Caki2 (cell line): ENCODE data around the gene MCC. TPM values are rescaled to one million over a fixed set of nuclear protein-coding genes. Genes with fewer than 3 reads are reported as not detected.

Source experiments
- DNase-seq: peaks from one replicate; pipeline ENCODE4 v3.0.0-alpha.2; 2015; ENCODE audit warnings: low read depth
- in situ Hi-C: cut with HindIII; loops from 2 replicates; pipeline ENCODE4 v1.10.0; 2016; ENCODE audit warnings: low sequenced_read_pairs, low pct_unique_long_range_greater_than_20kb, mixed read lengths
- total RNA-seq: library from RNA; depleted of rRNA; stranded (reverse); fragments of >200 nt; shearing (Covaris generic); gene quantifications from 2 replicates; pipeline ENCODE4 v1.2.3, GENCODE V29; 2014; ENCODE audit warnings: low replicate concordance

MCC gene
- total RNA-seq, 1 experiment from 2014 or later: 0.20 TPM

DNA sequence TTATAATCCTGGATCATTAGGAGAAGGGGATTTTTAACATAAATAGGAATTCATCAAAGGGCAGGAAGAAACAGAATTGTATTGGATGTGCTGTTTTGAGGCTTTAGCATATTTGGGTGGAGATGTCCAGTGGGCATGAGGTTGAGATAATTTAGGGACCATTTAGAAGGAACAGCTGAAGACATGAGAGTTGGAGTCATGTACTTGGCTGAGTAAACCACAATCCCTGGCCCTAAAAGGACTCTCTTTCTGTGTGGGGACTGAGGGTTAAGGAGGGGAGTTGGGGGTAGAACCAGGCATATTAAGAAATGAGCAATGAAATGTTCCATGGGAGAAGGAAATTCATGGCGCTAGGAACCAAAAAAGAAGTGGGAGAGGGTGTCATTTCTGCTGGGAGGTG is 450.1 kb downstream of the MCC start:
- no peak for DNase-seq
- in situ Hi-C loops: no loop called here

DNA sequence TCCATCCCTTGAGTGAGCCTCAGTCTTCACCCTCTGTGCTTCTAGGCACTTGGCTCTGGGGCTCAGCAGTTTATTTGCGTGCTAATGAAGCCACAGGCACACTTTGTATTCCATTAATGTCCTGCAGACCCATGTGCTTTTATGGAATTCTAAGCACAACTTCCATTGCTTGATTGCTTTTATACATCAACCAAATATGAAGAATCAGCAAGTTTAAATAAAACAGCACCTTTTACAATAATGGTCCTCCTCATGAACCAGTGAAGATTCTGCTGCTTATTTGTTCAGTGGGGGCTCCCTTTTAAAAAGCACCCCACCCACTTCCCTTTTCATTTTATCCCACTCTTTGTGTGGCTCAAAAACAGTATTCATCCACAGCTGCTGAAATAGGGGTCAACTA is 451.4 kb downstream of the MCC start:
- in situ Hi-C loops: no loop called here
- DNase-seq: no peak

DNA sequence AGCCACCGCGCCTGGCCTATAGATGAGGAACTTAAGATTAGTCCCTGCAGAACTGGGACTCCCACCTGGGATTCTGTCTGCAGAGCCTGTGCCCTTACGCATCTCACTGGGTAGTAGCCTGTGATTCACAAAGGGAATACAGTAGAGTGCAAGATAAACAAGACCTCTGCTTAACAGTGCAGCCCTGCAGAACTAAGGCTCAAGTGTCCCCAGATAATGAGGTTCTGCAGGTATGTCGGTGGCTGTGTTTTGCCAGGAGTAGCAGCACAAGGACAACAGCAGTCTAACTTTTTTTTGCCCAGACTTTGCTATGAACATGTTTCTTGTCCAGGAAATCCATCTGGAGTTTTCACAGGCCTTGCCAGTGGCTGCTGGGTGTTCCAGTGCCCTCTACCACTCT is 451.9 kb downstream of the MCC start:
- in situ Hi-C loops: no loop called here
- DNase-seq: no peak

DNA sequence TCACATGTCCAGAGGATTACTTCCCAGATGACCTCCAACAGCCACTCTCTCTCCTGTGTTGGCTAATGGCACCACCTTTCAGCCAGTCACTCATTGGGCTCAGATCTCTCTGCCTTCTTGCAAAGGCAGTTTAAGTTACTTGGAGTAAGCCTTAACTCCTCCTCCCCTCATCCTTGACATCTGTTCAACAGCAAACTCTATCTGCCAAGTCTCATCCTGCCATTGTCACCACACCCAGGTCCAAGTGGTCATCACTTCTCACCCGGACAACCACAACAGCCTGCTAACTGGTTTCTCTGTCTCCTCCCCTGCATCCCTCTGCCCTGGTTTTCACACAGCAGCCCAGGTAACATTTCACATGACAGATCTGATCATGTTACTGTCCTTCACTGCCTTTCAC is 453.2 kb downstream of the MCC start:
- in situ Hi-C loops: no loop called here
- no peak for DNase-seq

DNA sequence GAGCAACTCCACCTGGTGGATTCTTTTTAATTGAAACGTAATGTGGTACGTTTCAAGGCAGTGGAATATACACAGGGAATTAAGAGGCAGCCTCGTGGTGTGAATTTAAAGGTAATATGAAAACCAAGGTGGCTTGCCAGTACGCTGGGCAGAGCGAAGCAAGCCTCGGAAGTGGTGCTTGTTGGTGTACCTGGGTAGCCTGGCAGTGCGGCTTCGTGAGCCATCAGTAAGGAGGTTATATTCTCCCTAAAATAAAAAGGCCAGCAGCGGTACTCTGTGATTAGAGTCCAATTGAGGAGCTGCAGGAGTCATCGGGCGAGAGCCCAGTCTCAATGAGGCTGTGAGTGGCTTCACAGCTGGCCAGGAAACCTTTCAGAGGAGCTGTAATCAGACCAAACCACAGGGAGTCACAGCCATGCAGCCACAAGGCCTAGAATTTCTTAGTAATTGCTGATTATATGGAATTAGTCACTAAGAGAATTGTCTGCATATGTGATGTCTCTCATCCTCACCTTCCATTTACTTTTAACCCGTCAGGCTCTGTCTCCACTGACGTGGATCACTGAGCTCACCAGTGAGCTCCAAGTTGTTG is 454.0 kb downstream of the MCC start:
- in situ Hi-C loops: no loop called here

DNA sequence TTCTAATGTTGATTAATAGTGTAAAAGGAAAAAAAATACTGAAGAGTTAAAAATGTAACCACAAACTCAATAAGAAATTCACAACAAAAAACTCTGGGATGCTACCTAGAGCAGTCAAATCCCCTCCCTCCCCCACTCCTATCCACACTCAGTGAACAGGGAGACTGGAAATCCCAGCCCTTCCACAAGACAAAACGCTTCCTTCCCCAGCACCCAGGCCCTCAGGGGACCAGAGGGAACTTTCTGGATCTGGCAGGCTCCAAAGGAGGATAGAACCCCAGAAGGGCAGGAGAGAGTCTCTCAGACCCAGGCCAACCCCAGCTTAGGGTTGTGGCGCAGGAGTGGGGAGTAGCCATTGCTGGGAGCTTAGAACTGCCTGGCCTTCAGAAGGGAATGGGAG is 456.7 kb downstream of the MCC start:
- DNase-seq: no peak

More for the DNA sequence above, 454.0 kb downstream of the MCC start:
- no peak for DNase-seq

DNA sequence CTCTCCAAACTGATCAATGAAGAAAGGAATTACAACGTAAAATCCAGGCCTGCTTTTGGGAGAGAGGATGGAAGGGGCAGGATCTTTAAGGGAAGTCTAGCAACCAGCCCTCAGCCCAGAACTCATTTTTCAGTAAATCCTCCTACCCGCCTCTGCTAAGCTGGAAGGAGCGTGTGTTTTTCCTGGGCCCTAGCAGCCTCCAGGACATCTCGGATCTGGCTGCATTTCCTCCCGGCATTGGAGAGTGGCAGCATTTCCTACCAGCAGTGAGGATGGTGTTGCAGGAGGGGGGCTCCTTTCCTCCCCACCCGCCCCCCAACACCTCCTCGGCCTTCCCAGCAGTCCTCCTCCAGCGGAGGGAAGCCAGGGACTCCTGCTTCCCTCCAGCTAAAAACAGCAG is 457.1 kb downstream of the MCC start:
- no peak for DNase-seq
- in situ Hi-C loops: no loop called here

More for the DNA sequence above, 456.7 kb downstream of the MCC start:
- in situ Hi-C loops: no loop called here

DNA sequence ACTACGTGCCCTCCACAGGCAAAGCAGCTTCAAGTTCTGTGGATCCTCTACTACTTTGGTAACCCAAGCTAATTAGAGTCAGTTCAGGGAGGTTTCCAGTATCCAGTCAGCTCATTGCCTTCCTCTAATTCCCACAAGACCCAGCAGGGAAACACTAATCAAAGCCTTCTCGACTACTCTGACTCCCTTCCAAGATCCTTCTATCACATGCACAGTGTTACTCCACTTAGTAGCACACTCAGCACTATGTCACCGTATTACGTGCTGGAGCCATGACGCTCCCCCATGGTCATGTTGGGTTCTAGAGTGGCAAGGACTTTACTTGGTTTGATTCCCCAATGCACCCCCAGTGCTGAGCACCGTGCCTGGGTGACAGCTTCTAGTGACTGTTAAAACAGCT is 458.6 kb downstream of the MCC start:
- in situ Hi-C loops: no loop called here
- DNase-seq: no peak

DNA sequence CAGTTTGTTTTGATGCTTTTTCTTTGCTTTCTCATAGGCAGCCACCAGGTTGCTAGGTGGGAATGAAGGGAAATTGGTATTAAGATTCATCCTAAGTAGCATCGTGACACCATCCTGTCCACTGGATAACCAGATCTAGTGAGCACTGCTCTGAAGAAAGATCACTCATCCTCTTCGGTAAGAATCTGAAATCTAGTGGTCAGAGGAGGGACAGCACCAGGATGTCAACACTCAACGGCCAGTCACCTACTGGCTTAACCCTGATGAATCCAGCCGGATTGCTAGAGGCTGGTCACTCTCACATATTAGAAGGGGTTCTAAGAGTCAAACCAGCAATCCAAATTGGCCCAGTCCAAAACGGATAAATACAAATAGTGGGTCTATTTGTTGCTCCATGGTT is 460.8 kb downstream of the MCC start:
- in situ Hi-C loops: no loop called here

DNA sequence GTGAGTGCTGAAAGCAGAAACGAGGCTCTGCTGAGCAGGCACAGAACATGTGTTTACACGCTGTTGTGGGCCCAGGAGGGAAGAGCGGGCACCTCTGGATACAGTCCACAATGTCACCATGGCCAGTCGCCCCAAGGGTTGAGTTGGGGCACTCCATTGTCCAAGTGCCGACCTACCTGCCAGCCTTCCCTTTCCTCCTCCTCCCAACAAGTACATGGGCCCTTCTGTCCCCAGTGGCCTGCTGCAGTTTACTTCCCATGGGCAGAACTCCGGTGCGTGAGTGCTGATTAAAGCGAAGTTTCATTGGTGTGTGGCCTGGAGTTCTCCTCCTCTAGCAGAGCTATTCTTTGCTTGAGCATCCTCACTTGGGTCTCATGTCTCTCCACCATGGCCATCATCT is 461.2 kb downstream of the MCC start:
- in situ Hi-C loops: no loop called here
- no peak for DNase-seq

More for the DNA sequence above, 460.8 kb downstream of the MCC start:
- no peak for DNase-seq

DNA sequence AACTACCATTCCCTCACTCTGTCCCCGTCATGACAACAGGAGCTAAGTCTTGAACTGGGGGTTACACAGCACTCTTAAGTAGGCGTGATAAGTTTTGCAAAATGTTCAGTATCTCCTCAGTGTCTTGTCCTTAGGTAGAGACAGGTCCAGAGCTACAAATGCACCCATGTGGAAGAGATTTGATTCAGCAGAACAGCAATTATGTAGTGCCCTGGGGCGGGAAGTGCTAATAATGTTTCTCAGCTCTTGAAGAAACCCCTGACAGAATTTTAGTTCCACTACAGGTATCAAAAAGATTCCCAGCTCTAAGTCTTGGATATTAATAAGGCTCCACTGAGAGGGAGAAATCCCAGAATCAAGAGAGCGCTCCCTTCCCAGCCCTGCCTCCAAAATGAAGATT is 462.0 kb downstream of the MCC start:
- no peak for DNase-seq
- in situ Hi-C loops: no loop called here

DNA sequence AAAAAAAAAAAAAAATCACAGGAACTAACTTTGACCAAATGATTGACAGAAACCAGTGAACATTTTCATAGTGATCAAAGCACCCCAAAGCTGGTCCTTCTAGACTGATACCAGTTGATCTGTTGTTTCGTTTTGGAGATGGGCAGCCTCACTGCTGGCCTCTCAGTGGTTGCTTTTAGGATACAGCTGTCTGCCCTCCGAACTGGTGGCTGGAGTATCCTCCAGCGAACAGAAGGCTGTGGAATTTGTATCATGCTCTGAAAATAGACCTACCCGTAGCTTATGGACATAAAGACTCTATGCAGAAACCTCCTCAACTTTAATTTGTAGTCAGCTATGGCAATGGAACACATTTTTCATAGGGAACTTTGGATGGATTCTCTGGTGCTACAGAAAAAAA is 462.7 kb downstream of the MCC start:
- in situ Hi-C loops: no loop called here
- no peak for DNase-seq

DNA sequence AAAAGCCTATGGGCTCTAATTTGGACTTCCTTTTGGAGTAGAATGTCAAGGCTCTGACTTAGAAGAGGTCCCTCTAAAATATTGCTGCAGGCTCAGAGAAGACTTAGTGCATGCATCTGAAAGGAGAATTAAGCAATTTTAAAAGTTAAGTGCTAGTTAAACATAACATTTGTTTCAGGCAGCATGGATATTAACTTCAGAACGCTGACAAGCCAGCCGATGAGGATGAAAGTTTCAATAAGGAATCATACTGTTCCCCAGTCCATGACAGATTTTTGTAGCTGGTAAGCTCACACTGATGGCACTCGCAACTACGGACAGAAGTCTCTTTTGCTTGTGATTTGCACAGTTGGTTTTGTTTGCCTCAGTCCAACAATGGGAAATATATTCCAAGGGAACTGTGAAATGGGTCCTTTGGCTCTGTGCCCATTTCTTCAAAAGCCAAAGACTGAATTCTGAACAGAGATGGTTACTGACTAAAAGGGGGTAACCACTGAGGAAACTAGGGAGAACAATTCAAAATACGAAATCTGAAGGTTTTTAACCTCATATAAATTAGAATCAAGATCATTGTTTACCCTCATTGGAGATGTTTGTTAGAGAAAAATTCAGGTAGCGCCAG is 464.1 kb downstream of the MCC start:
- in situ Hi-C loops: no loop called here
- DNase-seq: no peak

DNA sequence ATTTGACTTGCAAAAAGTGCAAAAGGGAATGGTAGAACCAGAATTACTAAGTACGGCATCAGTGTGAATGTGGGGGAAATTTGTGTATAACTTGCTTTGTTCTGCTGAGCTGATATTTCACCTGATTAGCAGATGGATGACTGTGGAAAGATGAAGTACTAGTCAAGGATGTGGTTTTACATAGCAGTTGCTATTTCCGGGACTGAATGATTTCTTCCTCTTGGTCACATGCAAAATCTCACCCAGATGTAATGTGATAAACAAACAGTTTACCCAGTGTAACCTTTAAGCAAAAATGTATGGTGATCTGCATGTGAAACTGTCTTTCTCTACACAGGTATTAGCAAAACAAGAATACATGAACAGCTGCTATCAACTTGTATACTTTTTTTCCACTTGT is 465.6 kb downstream of the MCC start:
- in situ Hi-C loops: no loop called here
- DNase-seq: no peak

DNA sequence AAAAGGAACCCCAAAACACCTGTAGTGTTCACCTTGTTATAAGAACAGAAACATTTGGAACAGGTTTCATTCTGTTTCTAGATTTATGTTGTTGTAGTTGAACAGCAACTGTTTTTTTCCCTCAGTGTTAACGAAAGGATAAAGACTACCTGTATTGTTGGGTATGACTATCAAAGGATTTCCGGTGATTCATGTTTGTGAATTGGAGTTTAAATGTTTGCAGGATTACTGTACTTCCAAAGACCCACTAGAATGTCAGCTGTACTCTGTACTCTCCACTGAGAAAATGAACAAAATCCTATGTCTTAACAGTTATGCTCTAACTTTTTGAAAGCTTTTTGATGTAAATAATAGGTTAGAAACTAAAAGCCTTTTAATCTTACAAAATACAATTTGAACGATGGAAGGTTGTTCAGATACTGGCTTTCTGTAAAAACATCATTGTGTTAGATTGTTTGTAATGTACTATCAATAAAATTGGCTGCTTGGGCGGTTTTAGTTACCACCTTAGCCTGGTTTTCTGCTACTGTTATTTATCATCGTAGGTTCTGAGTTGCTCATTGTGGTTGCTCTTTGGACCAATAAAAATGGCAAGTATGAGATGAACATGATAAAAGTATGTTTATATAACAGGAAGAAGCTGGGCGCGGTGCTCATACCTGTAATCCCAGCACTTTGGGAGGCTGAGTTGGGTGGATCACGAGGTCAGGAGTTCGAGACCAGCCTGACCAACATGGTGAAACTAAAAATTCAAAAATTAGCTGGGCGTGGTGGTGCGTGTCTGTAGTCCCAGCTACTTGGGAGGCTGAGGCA is 467.6 kb downstream of the MCC start:
- no peak for DNase-seq
- in situ Hi-C loops: no loop called here

DNA sequence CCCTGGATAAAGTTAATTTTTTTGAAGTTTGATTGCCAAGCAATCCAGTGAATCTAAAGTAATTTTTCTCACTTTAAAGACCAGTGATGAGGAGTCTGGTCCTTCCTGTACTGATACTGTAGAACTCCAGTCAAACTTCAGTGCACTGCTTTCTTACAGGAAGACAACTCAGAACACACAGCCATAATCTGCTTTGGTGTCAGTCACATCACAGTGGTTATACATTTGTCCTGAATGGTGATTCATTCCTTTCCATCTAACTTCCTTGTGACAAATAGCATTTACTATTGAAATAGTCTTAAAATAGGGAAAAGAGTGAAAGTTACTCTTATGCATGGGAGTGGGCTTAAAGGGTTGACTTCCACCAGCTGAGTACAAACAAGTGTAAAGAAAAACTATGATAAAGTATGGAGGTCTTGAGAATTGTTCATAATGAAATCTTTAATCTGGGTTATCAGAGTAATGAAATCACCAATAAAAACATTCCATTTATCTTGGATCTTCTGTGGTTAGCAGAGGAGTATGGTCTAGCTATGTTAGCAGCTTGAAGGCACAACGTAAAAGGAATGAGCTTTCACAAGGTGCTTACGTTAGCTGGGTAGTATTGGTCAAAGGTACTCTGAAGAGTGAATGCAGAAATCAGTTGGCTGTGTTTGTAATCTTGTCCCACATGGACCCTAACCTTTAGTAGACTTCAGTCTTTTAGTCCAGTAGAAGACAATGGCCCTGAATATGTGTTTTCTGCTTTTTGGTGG is 470.2 kb downstream of the MCC start:
- in situ Hi-C loops: no loop called here

DNA sequence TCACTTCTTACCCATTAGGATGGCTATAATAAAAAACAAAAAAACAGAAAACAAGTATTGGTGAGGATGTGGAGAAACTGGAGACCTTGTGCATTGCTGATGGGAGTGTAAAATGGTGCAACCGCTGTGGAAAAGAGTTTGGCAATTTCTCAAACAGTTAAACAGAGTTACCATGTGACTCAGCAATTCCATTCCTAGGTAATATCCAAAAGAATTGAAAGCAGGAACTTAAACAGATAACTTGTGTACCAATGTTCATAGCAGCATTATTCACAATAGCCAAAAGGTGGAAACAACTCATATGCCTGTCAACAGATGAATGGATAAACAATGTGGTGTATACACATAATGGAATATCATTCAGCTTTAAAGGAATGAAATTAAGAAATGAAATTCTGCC is 482.8 kb downstream of the MCC start:
- DNase-seq: peak; percentile 6

More for the DNA sequence above, 470.2 kb downstream of the MCC start:
- no peak for DNase-seq

DNA sequence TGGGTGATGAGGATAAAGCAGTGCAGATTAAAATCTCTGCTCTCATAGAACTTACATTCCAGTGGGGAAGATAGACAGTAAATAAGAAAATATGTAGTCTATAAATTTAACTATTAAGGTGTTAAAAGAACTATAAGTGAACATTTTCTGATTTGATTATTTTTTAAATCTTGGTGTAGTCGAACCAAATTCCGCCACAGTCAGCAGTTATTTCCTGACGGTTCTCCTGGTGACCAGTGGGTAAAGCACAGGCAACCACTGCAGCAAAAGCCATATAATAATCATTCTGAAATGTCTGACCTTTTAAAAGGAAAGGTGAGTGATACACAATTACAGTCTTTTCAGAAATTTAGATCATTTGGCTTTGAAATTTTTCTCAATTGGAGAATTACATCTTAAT is 484.5 kb downstream of the MCC start:
- in situ Hi-C loops: no loop called here
- DNase-seq: no peak

More for the DNA sequence above, 482.8 kb downstream of the MCC start:
- in situ Hi-C loops: no loop called here

DNA sequence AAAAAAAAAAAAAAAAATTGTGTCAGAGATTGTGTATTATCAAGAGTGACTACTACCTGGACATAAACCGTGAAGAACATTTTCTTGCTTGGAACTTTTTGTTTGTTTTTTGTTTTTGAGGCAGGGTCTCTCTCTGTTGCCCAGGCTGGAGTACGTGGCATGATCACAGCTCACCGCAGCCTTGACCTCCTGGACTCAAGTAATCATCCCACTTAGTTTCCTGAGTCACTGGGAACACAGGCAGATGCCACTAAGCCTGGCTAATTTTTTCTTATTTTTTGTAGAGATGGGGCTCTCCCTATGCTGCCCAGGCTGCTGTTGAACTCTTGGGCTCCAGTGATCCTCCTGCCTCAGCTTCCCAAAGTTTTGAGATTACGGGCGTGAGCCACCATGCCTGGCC is 485.8 kb downstream of the MCC start:
- no peak for DNase-seq
- in situ Hi-C loops: no loop called here
